ENCODE results near the gene RPS6KA3.
"Not testable (repeated sequence)": the region's sequence is repeated elsewhere in the genome, so short reads cannot be mapped to it uniquely, and the experiment has no call there.

DNA sequence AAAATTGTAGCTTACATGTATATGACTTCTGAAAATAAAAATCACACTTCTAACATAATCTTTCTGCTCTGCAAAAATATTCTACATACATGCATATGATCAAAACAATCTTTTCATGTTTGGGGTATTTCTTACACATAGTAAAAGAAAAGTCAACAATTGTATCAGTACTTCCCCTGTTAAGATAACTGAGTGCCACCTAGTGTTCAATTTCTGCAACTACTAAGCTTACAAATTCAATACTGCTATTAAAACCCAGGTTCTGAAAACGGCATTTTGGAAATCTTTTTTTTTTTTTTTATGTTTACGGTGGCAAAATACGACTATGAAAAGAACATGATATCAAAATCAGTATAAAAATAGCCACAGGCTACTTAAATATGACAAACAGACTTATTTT lies 139.3 kb downstream of the RPS6KA3 start:
- TF ChIP-seq, protein P1, sequence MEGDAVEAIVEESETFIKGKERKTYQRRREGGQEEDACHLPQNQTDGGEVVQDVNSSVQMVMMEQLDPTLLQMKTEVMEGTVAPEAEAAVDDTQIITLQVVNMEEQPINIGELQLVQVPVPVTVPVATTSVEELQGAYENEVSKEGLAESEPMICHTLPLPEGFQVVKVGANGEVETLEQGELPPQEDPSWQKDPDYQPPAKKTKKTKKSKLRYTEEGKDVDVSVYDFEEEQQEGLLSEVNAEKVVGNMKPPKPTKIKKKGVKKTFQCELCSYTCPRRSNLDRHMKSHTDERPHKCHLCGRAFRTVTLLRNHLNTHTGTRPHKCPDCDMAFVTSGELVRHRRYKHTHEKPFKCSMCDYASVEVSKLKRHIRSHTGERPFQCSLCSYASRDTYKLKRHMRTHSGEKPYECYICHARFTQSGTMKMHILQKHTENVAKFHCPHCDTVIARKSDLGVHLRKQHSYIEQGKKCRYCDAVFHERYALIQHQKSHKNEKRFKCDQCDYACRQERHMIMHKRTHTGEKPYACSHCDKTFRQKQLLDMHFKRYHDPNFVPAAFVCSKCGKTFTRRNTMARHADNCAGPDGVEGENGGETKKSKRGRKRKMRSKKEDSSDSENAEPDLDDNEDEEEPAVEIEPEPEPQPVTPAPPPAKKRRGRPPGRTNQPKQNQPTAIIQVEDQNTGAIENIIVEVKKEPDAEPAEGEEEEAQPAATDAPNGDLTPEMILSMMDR (IDR thresholded peaks at IDR 0.05; ENCODE audit: control extremely low read depth in 1 of 3, insufficient read depth in 1 of 3, low read depth in 1 of 3, low read length in 3 of 3) = not testable (repeated sequence)
- TF ChIP-seq TAF1 (IDR thresholded peaks at IDR 0.05; ENCODE audit: low read depth, low read length); POLR2A (IDR thresholded peaks at IDR 0.05; ENCODE audit: control extremely low read depth in 1 of 2, low read depth in 2 of 2, low read length in 2 of 2); EZH2 (IDR thresholded peaks at IDR 0.05; ENCODE audit: low read depth, low read length, severe bottlenecking); NRF1 (IDR thresholded peaks at IDR 0.05; ENCODE audit: low read depth, low read length); MAFK (IDR thresholded peaks at IDR 0.05; ENCODE audit: low read depth, low read length); CEBPB (IDR thresholded peaks at IDR 0.05; ENCODE audit: low read depth, low read length); RAD21 (IDR thresholded peaks at IDR 0.05 in 1 of 2, conservative IDR thresholded peaks at IDR 0.05 in 1 of 2; ENCODE audit: low read depth in 2 of 2, low read length in 2 of 2); EP300 (IDR thresholded peaks at IDR 0.05; ENCODE audit: borderline replicate concordance in 1 of 2, low read depth in 2 of 2, low read length in 2 of 2); GTF2F1 (IDR thresholded peaks at IDR 0.05; ENCODE audit: borderline replicate concordance, low read depth, low read length): not testable (repeated sequence)
- TF ChIP-seq, protein P2, sequence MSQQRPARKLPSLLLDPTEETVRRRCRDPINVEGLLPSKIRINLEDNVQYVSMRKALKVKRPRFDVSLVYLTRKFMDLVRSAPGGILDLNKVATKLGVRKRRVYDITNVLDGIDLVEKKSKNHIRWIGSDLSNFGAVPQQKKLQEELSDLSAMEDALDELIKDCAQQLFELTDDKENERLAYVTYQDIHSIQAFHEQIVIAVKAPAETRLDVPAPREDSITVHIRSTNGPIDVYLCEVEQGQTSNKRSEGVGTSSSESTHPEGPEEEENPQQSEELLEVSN (IDR thresholded peaks at IDR 0.05) = not testable (repeated sequence)
- TF ChIP-seq, protein P3, sequence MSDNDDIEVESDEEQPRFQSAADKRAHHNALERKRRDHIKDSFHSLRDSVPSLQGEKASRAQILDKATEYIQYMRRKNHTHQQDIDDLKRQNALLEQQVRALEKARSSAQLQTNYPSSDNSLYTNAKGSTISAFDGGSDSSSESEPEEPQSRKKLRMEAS (IDR thresholded peaks at IDR 0.05) = not testable (repeated sequence)
